ENCODE measurements around the gene RAP1GAP2. TPM values are rescaled to one million over a fixed set of nuclear protein-coding genes. Genes with fewer than 3 reads are reported as not detected.

The RAP1GAP2 gene
- total and polyA plus RNA-seq, 2 of the 8 experiments (the other 6 are each of a cell fraction or from before 2014, with no cell fraction given), result 24.0 to 63.8 TPM

GRCh38 chr17:3015890-3016289, 219.7 kb downstream of the RAP1GAP2 start:
- Histone ChIP-seq H4K8ac (ENCODE audit: extremely low read depth, insufficient read depth, low read length) (no peak overlapping the region), H3K4me2 (ENCODE audit: insufficient read depth in 1 of 2, low read depth in 2 of 2, low read length in 2 of 2) (no peak overlapping the region), H3K4me1 (replicated peaks in 1 of 4; ENCODE audit: control insufficient read depth in 3 of 4, insufficient read depth in 4 of 4, low read length in 3 of 4) (no peaks in the 10 kb centered on the region), H3K14ac (ENCODE audit: insufficient read length) (no peak overlapping the region), H3K27ac (ENCODE audit: low read depth, low read length) (no peak overlapping the region), H2BK5ac (ENCODE audit: low read depth, low read length) (no peak overlapping the region), H3K9ac (replicated peaks in 1 of 4; ENCODE audit: extremely low read depth in 1 of 4, low read depth in 3 of 4, low read length in 3 of 4) (no peak overlapping the region), H3K4ac (replicated peaks; ENCODE audit: insufficient read length, low read depth, low read length) (no peak overlapping the region), H3K9me3 (ENCODE audit: insufficient read depth in 2 of 2, low read depth in 1 of 2, low read length in 1 of 2) (peaks cover 0 to 3% of the 10 kb centered on the region in 2 experiments; a peak in 1 of 4 replicates), H3K4me3 (ENCODE audit: extremely low read depth in 1 of 4, insufficient read depth in 2 of 4, low read depth in 3 of 4, low read length in 4 of 4) (no peak overlapping the region), H2BK15ac (ENCODE audit: low read length) (no peak overlapping the region), H3K23ac (ENCODE audit: insufficient read length) (no peak overlapping the region), H3K79me2 (ENCODE audit: control insufficient read depth in 1 of 2, insufficient read depth in 2 of 2, low read length in 2 of 2) (no peaks in the 10 kb centered on the region), H3K79me1 (ENCODE audit: low read depth, low read length) (no peaks in the 10 kb centered on the region), H3K23me2 (ENCODE audit: low read depth, low read length) (no peaks in the 10 kb centered on the region), H2AFZ (ENCODE audit: low read length) (no peak overlapping the region), H3K27me3 (replicated peaks in 1 of 4; ENCODE audit: control insufficient read depth in 3 of 4, extremely low read depth in 1 of 4, insufficient read depth in 3 of 4, low read length in 3 of 4) (no peaks in the 10 kb centered on the region), H3K56ac (replicated peaks; ENCODE audit: insufficient read length, low read depth, low read length) (no peak overlapping the region), H4K20me1 (replicated peaks in 1 of 2; ENCODE audit: control insufficient read depth in 1 of 2, insufficient read depth in 2 of 2, low read length in 2 of 2) (peaks cover 2 to 4% of the 10 kb centered on the region in 2 experiments), H2AK5ac (ENCODE audit: low read depth, low read length) (no peak overlapping the region), H4K5ac (ENCODE audit: insufficient read length, low read depth, low read length) (no peak overlapping the region), H4K91ac (replicated peaks; ENCODE audit: insufficient read length, low read length) (no peak overlapping the region), H2BK20ac (ENCODE audit: low read length) (no peak overlapping the region), H2BK120ac (replicated peaks; ENCODE audit: low read depth, low read length) (no peak overlapping the region), H2BK12ac (ENCODE audit: low read depth, low read length) (no peak overlapping the region), H3K18ac (ENCODE audit: extremely low read depth, low read length) (no peak overlapping the region), H3K36me3 (ENCODE audit: control insufficient read depth in 2 of 4, insufficient read depth in 4 of 4, low read length in 3 of 4) (peaks cover 0 to 12% (median 6%) of the 10 kb centered on the region in 4 experiments; a peak in 6 of 8 replicates)
- no peak for FAIRE-seq
- WGBS, 2 experiments (ENCODE audit: extremely low coverage in 1 of 2, insufficient coverage in 1 of 2, insufficient read length in 1 of 2, insufficient replicate concordance in 2 of 2, low coverage in 1 of 2, low lambda C conversion rate in 2 of 2, missing lambda C conversion rate in 1 of 2), result 92% methylated on average over 7 of the region's 7 CpGs; no CpG with 5 or more reads in 1 of the 2 experiments
- CTCF ChIA-PET (ENCODE audit: partially characterized antibody), result interaction anchor here (0.6 to 5.8 kb wide), 5 partner anchors 10 to 258 kb away, joined by 3 to 81 read pairs (median 4); no protein-coding TSS in a partner anchor
- POLR2A ChIA-PET (ENCODE audit: partially characterized antibody), result interaction anchor here (0.5 kb wide), 1 partner anchor 656 kb away, joined by 4 read pairs; no protein-coding TSS in a partner anchor
- DNase-seq (ENCODE audit: low read depth in 1 of 2, low spot score in 2 of 2), result no peak
- TF ChIP-seq HDAC6 (IDR thresholded peaks at IDR 0.05; ENCODE audit: low read depth, low read length), result no peak
- no peak for TF ChIP-seq POU5F1 (IDR thresholded peaks at IDR 0.05; ENCODE audit: low read depth, low read length)
- no peak for TF ChIP-seq BACH1 (IDR thresholded peaks at IDR 0.05; ENCODE audit: low read length)
